Gastrocnemius medialis (tissue), 4 donors: ENCODE measurements around the gene RAD51D. TPM values are rescaled to one million over a fixed set of nuclear protein-coding genes. Genes with fewer than 3 reads are reported as not detected.

ENCODE experiments used
- ATAC-seq, 2 donors: fragments of 150-250 bp; one replicate each; pipeline ENCODE4 v1.9.1; 2016
- DNase-seq, 2 donors: peaks; one replicate each; pipeline ENCODE4 v3.0.0-alpha.2; 2019
- H3K27ac ChIP-seq, 4 donors: fragments of 200-600 bp; sonication (generic); 1 replicate in 1 of 4; 2 replicates in 3 of 4; pipeline ENCODE4 v1.5.1; 2016 to 2018; ENCODE audit warnings: mild to moderate bottlenecking in 2 of 4, moderate library complexity in 1 of 4
- H3K27me3 ChIP-seq, 3 donors: fragments of 200-600 bp; sonication (generic) in 2 of 3; 1 replicate in 1 of 3; 2 replicates in 2 of 3; pipeline versions ENCODE4 v1.5.1 to v1.6.0; 2016 to 2019; ENCODE audit warnings: mild to moderate bottlenecking in 1 of 3, moderate library complexity in 1 of 3
- H3K36me3 ChIP-seq, 2 donors: fragments of 200-600 bp; sonication (generic) in 1 of 2; one replicate each; pipeline ENCODE4 v1.5.1; 2017 to 2018
- H3K4me1 ChIP-seq, 2 donors: fragments of 200-600 bp; sonication (generic) in 1 of 2; one replicate each; pipeline ENCODE4 v1.5.1; 2016 to 2017; ENCODE audit warnings: mild to moderate bottlenecking in 2 of 2
- H3K4me3 ChIP-seq, 4 donors: fragments of 200-600 bp; sonication (generic) in 3 of 4; 1 replicate in 1 of 4; 2 replicates in 3 of 4; pipeline ENCODE4 v1.5.1; 2016 to 2019; ENCODE audit warnings: mild to moderate bottlenecking in 2 of 4
- H3K9me3 ChIP-seq, 3 donors: fragments of 200-600 bp; sonication (generic) in 2 of 3; 1 replicate in 1 of 3; 2 replicates in 2 of 3; pipeline ENCODE4 v1.5.1; 2016 to 2019
- POLR2A ChIP-seq, 2 donors: fragments of 450-650 bp; IDR thresholded peaks; one replicate each; pipeline ENCODE4 v1.6.1; 2017; ENCODE audit warnings: antibody characterized with exemption in 2 of 2, mild to moderate bottlenecking in 2 of 2, moderate library complexity in 2 of 2
- in situ Hi-C, 4 donors: fragments of 200-750 bp; cut with MboI; loops; one replicate each; pipeline versions ENCODE4 v1.15.0 to v1.8.0; 2017; ENCODE audit warnings: low sequenced_read_pairs in 4 of 4
- intact Hi-C: fragments of 100-400 bp; cut with DNase I; formaldehyde crosslinking; loops from one replicate; pipeline ENCODE4 v1.15.1; 2023; ENCODE audit warnings: low total_unique reads
- total RNA-seq, 4 donors: library from RNA; depleted of rRNA; stranded (reverse); fragments of >200 nt; gene quantifications; one replicate each; pipeline versions ENCODE4 v1.1.0 to v1.2.3, GENCODE V29; 2016
- TF ChIP-seq, protein P1 (sequence below), 5 experiments: fragments of 450-650 bp in 3 of 5; fragments of 200-600 bp in 2 of 5; sonication (generic) in 2 of 5; IDR thresholded peaks in 4 of 5; conservative IDR thresholded peaks in 1 of 5; 1 replicate in 4 of 5; 2 replicates in 1 of 5; pipeline ENCODE4 v1.5.1; 2016 to 2019; ENCODE audit warnings: antibody characterized with exemption in 5 of 5, mild to moderate bottlenecking in 3 of 5, moderate library complexity in 3 of 5

Gene RAD51D
- total RNA-seq, 4 donors from 2014 or later: 2.5 to 5.2 (median 2.8) TPM

DNA sequence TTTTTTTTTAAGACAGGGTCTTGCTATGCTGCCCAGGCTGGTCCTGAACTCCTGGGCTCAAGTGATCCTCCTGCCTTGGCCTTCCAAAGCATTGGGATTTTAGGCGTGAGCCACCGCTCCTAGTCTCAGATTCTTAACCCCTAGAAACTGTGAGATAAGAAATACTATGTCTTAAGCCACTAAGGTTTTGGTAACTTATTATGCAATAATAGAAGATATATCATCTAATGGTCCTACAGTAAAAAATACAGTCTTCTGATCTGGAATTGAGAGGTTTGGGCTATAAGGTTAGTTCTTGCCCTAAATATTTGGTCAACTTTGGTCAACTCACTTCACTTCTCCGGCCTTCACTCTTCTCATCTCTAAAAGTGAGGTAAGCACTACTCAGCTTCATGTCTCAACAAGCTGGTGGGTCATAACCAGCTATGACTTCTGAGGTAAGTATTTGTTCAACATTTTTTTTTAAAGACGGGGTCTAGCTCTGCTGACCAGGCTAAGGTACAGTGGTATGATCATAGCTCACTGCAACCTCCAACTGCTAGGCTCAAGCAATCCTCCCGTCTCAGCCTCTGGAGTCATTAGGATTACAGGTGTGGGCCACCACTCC is 14.7 kb downstream of the RAD51D start:
- TF ChIP-seq POLR2A (IDR thresholded peaks at IDR 0.05): no peak
- TF ChIP-seq, protein P1, sequence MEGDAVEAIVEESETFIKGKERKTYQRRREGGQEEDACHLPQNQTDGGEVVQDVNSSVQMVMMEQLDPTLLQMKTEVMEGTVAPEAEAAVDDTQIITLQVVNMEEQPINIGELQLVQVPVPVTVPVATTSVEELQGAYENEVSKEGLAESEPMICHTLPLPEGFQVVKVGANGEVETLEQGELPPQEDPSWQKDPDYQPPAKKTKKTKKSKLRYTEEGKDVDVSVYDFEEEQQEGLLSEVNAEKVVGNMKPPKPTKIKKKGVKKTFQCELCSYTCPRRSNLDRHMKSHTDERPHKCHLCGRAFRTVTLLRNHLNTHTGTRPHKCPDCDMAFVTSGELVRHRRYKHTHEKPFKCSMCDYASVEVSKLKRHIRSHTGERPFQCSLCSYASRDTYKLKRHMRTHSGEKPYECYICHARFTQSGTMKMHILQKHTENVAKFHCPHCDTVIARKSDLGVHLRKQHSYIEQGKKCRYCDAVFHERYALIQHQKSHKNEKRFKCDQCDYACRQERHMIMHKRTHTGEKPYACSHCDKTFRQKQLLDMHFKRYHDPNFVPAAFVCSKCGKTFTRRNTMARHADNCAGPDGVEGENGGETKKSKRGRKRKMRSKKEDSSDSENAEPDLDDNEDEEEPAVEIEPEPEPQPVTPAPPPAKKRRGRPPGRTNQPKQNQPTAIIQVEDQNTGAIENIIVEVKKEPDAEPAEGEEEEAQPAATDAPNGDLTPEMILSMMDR (IDR thresholded peaks at IDR 0.05 in 4 of 5, conservative IDR thresholded peaks at IDR 0.05 in 1 of 5): no peak
- H3K27ac ChIP-seq: no peak overlapping the region
- no peaks in the 10 kb centered on the region for H3K9me3 ChIP-seq
- H3K36me3 ChIP-seq: peaks cover 0 to 33% of the 10 kb centered on the region in 2 donors
- DNase-seq: no peak
- no peak overlapping the region for H3K4me3 ChIP-seq
- intact Hi-C loops (no loop called here), in situ Hi-C loops (loop anchor here in 2 of 4 donors (25.0 kb wide), 2 partner anchors 268 to 568 kb away; no protein-coding TSS in a partner anchor)
- ATAC-seq: no peak
- no peaks in the 10 kb centered on the region for H3K4me1 ChIP-seq
- no peaks in the 10 kb centered on the region for H3K27me3 ChIP-seq

DNA sequence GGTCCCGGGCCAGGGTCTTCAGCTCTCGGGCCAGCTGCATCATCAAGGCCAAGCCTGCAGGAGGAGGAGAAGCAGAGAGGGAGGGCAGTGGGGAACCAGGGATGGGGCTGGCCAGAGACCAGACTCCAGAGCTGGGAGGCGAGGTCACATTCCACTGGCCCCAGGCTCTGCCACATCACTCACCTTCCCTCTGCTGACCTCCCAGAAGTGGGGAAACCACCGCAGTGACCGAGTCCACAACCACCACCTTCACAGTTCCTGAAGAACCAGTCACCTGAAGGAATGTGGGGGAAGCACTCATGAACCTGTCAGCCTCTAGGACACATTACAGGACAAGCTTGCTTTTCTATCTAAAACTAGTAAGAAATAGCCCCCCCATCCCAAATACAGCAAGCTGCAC is 16.4 kb downstream of the RAD51D start:
- no peaks in the 10 kb centered on the region for H3K9me3 ChIP-seq
- DNase-seq (no peak), ATAC-seq (no peak)
- no peak overlapping the region for H3K27ac ChIP-seq
- no peak overlapping the region for H3K4me3 ChIP-seq
- no peaks in the 10 kb centered on the region for H3K4me1 ChIP-seq
- in situ Hi-C loops (loop anchor here in 2 of 4 donors (25.0 kb wide), 2 partner anchors 266 to 566 kb away; no protein-coding TSS in a partner anchor), intact Hi-C loops (no loop called here)
- H3K36me3 ChIP-seq: peaks cover 0 to 38% of the 10 kb centered on the region in 2 donors
- H3K27me3 ChIP-seq: no peaks in the 10 kb centered on the region
- TF ChIP-seq POLR2A (IDR thresholded peaks at IDR 0.05): no peak
- TF ChIP-seq, protein P1 (IDR thresholded peaks at IDR 0.05 in 4 of 5, conservative IDR thresholded peaks at IDR 0.05 in 1 of 5): no peak

GRCh38 chr17:35101725-35102124 is 17.9 kb downstream of the RAD51D start:
- no peak overlapping the region for H3K27ac ChIP-seq
- in situ Hi-C loops: loop anchor here in 2 of 4 donors (25.0 kb wide), 2 partner anchors 264 to 564 kb away; no protein-coding TSS in a partner anchor

GRCh38 chr17:35101036-35101435 is 18.6 kb downstream of the RAD51D start:
- intact Hi-C loops: no loop called here
- Histone ChIP-seq H3K9me3 (no peaks in the 10 kb centered on the region), H3K4me3 (no peak overlapping the region), H3K4me1 (no peaks in the 10 kb centered on the region), H3K27ac (no peak overlapping the region), H3K27me3 (no peaks in the 10 kb centered on the region), H3K36me3 (peaks cover 0 to 36% of the 10 kb centered on the region in 2 donors)
- TF ChIP-seq, protein P1 (IDR thresholded peaks at IDR 0.05 in 4 of 5, conservative IDR thresholded peaks at IDR 0.05 in 1 of 5): no peak
- no peak for TF ChIP-seq POLR2A (IDR thresholded peaks at IDR 0.05)
- ATAC-seq (no peak), DNase-seq (no peak)
- in situ Hi-C loops: loop anchor here in 2 of 4 donors (25.0 kb wide), 2 partner anchors 264 to 564 kb away; no protein-coding TSS in a partner anchor

More at GRCh38 chr17:35101725-35102124, 17.9 kb downstream of the RAD51D start:
- DNase-seq: no peak
- no peaks in the 10 kb centered on the region for H3K9me3 ChIP-seq
- peaks cover 0 to 38% of the 10 kb centered on the region in 2 donors for H3K36me3 ChIP-seq
- H3K4me3 ChIP-seq: no peak overlapping the region
- TF ChIP-seq, protein P1 (IDR thresholded peaks at IDR 0.05 in 4 of 5, conservative IDR thresholded peaks at IDR 0.05 in 1 of 5): no peak
- no peak for TF ChIP-seq POLR2A (IDR thresholded peaks at IDR 0.05)
- ATAC-seq: no peak
- H3K4me1 ChIP-seq: no peaks in the 10 kb centered on the region
- H3K27me3 ChIP-seq: no peaks in the 10 kb centered on the region
- intact Hi-C loops: no loop called here
